ENCODE results near the gene MGARP.

DNA sequence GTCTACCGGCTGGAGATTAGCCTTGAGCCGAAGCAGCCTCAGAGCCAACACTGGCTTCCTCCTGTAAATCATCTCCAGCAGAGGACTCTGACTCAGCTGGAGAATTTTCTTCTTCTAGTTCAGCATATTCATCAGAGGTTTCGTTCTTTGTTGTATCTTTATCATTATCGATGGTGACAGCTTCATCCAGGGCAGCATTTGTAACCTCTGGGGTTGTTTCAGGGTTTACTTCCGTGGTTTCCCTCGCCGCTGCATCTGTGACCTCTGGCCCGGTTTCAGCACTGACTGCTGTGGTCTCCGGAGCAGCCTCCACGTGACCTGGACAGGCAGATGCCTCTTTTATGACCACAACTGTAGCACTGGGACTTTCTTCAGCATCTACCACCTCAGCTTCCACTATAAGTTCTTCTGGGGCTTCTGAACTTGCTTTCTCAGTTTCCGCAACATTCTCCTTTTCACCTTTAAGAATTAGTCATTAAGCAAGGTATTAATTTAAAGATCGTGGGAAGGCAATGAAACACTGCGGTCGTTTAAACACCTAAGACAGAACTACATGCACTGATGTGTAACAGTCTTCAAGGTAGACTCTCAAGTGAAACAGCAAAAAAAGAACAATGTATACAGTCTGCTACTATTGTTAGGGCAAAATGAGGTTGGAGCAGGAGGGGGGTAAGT, 13.3 kb downstream of the MGARP start:
- TF ChIP-seq POLR2A (IDR thresholded peaks at IDR 0.05), result no peak
- no peak for TF ChIP-seq CTCF (IDR thresholded peaks at IDR 0.05)

All from testis (tissue), 2 donors.